ENCODE measurements around the gene DDR2.
A peak's percentile ranks its signal among the peaks of the same experiment; 100 is the strongest.

DDR2 gene

DNA sequence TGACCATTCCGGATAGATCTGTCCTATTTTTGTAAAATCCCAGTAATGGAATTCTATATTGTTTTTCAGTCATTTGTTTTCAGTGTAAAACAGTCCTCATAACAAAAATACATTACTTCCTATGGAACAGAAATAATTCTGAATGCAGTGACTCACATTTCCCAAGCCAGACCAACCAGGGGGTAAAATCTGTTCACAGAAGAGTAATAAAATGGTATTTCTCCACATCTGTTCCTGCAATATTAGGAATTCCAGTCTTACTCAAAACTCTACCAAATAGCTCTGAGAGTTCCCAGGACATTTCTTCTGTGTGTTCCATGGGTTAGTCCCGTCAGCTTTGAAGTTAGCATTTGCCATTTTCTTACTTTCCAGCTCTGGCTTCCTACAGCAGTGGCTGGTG lies 2.6 kb upstream of the DDR2 start:
- DNase-seq (ENCODE audit: low spot score) = no peak

DNA sequence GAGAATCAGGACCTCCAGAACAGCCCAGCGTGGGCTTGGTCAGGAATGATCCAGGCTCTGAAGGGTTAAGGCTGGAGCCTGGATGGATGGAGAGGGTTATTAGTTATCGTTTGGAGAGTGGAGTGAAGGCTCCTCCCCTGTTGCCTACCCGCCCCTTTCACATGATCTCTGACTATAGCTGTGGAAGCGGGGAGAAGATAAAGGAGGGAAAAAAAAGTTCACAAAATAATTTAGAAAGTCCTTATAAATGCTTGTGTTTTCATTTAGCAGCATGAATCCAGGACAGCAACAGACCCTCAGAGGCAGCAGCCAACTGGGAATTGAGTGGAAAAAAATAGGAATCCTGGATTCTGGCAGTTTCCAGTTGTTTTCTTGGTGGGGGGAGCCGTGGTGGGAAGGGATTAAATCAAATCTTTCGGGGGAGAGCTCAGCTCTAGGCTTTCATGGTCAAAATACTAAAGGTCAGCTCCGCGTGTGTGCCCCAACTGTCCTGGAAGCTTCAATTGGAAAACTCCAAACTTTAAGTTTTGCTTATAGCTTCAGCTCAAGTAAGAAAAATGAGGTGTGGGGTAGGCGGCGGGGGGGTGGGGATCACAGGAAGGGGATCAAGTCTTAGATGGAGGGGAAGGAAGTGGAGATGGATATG lies 595 bp upstream of the DDR2 start:
- DNase-seq (ENCODE audit: low spot score) = peak; percentile 86

DNA sequence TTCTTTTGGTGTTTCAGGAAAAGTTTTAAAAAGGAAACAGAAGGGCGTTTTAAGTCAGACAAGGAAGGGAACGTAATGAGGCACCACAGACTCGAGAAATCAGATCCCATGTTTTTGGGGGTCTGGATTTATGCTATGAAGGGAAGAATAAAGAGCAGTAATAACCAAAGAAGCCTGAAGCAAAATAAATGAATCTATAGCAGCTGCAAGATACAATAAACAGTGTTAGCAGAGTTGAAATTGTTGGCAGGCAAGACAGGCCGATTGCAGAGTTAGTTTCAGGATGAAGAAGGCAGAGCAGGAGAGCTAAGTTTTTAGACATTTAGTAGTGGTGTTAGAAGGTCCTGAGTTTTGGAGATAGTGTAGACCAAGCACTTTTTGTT lies 425 bp downstream of the DDR2 start:
- DNase-seq (ENCODE audit: low spot score) = no peak

DNA sequence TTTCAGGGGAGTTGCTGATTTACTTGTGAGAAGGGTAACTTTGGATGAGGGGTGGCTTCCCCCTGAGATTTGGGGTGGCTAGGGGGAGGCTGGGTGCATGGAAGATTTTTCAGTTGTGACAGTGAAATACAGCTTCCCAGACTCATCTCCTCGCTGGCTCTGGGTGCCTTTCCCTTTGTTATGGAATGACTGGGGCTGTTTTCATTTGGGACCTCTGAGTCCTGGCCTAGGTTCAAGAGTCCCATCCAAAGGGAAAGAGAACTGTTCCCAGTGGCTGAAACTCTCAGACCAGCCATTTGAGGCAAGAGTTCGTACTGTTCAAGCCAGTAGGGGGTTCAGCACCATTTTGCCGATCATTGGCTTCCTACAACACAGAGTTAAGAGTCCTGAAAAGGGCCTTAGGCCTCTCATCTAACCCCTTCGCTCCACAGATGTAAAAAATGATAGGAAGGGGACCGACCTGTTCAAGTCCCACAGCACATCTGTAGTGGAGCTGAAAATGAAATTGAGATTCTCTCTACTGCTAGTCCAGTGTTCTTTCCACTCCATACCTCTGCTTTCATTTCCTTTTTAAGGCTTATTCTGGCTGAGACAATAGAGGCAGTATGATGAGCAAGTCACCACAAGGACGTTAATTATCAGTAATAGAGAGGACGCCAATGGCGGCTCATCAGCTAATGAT lies 958 bp downstream of the DDR2 start:
- DNase-seq (ENCODE audit: low spot score) = peak; percentile 32

DNA sequence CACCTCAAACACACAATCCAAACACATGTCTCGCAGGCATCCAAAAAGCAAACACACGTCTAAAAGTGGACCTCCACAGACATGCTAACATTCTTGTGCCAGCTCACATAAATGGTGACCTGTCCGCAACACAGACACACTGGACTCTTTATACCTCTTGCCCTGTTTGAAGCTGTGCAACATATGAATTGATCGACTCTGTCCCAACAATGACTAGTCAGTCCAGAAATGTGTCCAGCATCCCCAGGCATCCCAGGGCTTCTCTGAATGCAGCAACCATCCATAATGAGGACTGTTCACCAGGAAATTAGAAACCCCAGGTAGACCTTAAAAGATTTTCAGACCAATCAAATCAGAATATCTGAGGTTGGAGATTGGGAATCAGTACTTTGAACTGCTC lies 3.2 kb downstream of the DDR2 start:
- no peak for DNase-seq (ENCODE audit: low spot score)

DNA sequence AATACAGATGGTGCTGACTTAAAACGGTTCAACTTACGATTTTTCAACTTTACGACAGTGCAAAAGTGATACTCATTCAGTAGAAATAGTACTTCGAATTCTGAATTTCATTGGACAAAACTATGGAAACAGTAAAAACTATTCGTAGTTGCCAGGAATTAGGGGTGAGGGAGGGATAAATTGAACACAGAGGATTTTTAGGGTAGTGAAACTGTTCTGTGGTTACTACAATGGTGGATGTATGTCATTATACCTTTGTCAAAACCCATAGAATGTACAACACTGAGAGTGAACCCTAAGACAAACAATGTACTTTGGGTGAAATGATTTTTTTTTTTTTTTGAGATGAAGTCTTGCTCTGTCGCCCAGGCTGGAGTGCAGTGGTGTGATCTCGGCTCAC lies 7.5 kb downstream of the DDR2 start:
- DNase-seq (ENCODE audit: low spot score) = no peak

DNA sequence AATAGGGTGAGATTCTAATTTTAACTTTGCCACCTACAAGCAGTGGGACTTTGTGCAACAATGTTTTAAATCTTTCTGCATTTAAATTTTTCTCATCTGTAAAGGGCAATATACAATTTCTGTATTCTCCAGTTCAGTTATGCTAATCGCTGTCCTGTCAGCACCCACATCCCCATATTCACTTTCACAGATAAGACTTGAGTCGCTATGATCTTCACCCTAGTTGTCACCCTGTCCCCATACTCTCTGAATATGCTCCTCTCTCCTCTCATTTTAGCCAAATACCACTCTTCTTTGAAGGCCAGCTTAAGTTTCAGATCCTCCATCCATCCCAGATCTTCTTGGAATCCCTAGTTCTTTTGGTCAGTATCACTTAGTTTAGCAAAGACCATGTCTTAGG lies 8.8 kb downstream of the DDR2 start:
- no peak for DNase-seq (ENCODE audit: low spot score)

DNA sequence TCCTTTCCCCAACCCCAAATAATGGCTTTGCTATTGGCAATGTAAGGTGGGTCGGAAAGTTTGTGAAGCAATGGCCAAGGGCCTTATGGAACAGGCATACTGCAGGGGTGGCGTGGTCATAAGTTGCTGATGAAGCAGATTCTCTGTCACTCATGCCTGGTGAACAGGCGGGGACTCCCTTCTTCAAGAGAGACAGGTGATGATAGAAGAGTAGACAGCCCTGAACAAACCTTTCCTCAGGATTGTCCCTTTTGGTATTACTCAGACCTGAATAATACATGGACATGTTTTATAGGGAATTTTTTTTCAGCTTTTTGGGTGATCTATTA lies 12.7 kb downstream of the DDR2 start:
- DNase-seq (ENCODE audit: low spot score) = no peak

DNA sequence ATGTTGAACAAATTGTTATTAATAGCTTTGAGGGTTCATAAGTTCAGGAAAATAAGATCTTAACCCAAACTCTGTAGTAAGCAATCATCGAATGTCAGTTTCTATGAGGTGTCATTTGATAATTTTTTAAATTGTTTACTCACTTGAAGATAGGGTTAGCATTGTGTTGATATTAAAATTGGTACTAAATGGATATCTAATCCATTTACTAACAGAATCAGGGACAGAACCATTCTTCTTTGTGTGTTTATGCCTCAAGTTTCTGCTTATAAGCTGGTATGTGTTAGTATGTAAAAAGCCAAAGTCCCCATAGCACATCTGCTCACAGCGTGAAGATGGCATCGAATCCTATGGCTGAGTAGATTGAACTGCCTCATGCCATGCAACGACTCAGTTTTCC lies 13.4 kb downstream of the DDR2 start:
- DNase-seq (ENCODE audit: low spot score) = no peak

DNA sequence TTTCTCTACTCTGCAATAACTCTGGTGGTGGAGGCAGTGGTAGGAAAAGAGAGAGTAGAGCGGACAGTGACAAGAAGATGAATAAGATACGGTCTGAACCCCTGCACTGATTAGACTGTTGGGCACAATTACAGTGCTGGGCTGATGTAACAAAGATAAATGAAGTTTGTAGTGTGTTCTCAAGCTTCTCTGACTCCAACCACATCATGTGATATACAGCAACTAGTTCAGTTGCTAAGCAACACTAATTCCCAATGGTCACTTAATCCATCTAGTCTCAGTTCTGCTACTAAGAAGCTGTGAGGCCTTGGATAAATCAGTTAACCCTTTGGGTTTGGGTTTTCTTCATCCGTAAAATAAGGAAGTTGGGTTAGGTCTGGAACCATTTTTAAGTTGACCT lies 17.3 kb downstream of the DDR2 start:
- DNase-seq (ENCODE audit: low spot score) = no peak

DNA sequence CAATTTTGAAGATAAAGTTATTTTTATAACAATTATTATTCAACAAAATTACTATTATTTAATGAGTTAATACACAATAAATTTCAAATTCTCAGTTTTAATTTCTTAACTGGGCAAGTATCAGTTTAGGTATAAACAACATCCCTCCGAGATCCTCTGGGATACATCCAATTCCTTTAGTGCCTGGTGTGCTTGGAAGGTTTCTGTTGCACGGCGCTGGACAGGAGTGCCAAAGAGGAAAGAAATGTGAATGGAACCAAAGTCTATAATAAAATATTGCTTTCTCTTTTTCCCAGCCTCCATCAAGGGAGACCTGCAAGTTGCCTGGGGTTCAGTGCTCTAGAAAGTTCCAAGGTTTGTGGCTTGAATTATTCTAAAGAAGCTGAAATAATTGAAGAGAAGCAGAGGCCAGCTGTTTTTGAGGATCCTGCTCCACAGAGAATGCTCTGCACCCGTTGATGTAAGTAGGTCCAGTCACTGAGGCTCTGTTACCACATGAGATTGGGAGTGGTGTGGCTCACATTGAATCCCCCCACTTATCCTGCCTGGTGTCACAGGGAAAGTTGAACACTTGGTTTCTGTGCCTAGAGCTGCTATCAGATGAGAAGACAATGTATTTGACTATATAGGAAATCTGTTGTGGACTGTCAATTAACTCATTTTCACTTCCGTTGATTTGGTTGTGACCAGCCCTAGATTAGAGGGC lies 22.8 kb downstream of the DDR2 start:
- DNase-seq (ENCODE audit: low spot score) = no peak

DNA sequence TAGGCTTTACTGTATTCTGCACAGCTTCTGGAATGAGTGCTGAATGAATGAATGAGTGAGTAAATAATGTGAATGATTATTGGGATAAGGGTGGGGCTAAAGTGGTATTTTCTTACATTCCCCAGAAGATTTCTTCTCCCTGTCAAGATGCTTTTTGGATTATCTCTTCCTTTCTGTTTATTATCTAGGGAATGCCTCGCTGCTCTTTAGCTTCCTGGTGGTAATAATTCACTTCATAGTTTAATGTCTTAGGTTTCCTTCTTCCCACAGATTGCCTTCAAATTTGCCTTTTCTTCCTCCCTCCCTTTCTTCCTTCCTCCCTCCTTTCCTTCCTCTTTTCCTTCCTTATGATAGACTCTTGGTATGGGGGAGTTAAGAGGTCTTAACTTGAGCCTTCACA lies 24.0 kb downstream of the DDR2 start:
- no peak for DNase-seq (ENCODE audit: low spot score)

DNA sequence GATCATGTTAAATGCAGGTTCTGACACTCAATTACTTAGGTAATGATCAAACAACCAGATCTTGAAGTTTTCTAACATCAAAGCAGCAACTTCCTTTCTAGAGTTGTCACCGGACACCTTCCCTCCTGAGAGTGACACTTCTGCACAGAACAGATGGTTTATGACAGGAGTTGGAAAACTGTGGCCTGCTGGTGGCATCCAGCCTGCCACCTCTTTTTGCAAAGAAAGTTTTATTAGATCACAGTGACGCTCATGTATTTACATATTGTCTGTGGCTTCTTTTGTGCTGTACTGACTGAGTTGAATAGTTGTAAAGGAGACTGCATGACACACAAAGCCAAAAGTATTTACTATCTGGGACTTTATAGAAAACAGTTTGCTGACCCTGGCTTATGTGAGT lies 28.3 kb downstream of the DDR2 start:
- no peak for DNase-seq (ENCODE audit: low spot score)

DNA sequence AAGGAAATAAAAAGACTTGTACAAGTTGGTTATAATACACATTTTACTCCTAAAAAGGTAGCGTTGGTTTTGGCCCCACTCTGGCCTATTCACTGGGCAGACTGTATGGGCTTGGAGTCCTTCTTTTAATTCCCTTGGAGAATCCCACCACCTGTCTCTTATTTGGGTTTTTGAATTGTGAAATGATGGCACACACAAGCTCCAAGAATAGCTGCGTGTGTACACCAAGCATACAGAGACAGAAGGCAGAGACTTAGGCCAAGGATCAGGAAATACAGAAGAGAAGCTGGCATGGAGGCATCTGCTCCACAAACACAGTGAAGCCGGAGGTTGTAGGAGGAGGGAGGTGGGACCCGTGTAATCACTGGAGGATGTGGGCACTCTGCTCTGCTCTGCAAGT lies 29.1 kb downstream of the DDR2 start:
- peak; percentile 25 for DNase-seq (ENCODE audit: low spot score)

DNA sequence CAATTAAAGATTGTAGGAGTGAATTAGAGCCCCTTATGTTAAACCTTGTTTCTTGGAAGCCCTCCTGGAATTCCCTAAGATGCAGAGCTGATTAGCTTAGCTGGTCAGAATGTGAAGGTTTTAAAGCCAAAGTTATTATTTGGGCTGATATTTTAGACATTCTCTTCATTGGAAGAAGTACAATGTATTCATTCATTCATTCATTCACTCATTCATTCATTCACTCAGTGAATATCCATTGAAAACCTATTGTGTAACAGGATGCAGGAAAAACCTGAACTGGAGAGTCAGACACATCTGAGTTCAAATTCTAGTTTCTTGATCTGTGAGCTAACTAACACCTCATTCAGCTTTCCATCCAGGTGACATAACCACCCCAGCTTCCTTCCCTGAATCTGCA lies 29.7 kb downstream of the DDR2 start:
- no peak for DNase-seq (ENCODE audit: low spot score)

DNA sequence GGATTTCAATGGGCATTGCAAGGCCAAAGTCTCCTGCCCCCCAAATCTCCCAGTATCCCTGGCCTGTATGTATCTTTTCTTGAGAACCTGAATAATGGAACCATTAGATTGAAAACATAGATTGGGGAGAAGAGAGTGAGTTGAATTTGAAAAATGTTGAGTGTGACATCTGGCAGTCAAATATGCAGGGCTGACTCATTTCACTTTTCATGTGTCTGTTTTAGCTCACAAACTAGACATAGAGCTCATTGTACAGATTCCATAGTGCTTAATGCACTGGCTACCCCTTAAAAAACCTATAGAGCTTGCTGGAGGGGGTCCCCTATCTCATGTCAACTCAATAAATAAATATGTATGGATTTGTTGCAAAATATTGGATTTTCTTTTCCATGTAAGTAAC lies 30.8 kb downstream of the DDR2 start:
- DNase-seq (ENCODE audit: low spot score) = no peak

DNA sequence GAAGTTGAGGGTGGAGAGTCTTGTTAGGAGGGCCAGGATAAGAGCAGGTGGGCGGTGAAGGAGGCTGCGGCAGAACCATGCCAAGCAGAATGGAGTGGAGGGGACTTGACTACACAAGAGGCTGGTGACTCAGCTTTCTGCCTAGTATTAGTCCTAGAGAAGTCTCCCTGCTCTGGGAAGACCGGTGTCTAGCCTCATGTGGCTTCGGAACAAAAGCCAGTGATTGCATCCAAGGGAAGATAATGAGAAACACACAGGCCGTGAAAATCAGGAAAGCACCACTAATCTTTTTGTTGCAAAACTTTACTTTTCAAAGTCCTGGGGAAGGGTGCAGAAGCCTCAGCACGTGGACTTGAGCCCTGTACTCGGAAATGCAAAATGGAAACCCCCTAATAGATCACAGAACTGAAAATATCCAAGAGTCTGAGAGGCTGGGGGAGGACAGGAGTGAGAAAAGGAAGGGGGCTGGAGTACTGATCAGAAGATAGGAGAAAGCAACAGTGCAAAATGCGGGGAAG lies 31.4 kb downstream of the DDR2 start:
- DNase-seq (ENCODE audit: low spot score) = no peak

DNA sequence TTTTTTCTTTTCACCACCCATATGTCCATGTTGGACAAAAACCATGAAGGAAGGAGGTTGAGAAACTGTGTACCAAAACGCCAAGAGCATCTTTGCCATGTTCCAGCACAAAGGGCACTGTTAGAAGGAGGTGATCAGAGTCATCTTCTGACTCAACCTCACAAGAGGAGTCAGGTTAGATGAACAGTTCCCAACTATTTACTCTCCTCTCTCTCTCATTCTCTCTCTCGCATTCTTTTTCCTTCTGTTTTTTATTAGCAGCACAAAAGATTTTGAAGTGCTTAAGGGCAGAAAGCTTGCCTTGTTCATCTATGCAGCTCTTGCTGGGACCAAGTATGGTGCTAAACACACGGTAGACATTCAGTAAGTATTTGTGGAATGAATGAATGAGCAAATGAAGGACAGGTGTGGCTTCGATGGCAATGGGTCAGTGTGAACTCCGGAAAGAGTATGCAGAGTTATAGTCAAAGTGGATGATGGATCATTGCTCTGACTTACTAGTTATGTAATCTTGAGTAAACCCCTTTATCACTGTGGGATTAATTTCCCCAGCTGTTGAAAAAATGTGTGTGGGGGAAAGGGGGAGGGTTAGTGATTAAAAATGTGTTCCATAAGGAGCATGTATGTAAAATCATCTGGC lies 33.9 kb downstream of the DDR2 start:
- no peak for DNase-seq (ENCODE audit: low spot score)

DNA sequence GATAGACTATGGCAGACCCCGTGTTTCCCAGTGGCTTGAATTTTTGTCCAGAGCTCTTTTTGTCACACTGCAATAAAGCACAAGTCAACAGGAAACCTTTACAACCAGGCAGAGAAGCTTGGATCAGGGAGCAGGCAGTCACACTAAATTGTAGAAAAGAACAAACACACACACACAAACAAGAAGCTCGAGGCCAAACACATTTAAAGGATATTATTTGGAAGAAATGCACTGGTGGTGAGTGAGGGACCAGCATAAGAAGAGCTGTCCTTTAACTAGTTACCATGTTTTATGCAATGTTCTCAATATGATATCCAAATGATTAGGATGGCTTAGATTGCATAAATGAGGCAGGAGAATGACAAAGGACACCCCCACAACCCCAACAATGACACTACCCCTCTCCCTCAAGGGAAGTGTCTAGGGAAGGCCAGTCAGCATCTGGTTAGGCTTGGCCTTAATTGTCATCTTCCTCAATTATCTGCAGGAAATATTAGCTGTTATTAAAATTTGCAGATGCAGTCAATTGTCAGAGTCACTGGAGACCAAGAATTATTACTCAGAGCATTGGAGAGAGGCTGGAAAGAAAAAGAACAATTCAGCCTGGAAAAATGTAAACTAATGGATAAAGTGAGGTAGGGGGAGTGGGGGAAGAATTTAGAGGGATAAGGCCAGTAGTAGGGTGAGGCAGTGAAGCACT lies 35.3 kb downstream of the DDR2 start:
- no peak for DNase-seq (ENCODE audit: low spot score)

DNA sequence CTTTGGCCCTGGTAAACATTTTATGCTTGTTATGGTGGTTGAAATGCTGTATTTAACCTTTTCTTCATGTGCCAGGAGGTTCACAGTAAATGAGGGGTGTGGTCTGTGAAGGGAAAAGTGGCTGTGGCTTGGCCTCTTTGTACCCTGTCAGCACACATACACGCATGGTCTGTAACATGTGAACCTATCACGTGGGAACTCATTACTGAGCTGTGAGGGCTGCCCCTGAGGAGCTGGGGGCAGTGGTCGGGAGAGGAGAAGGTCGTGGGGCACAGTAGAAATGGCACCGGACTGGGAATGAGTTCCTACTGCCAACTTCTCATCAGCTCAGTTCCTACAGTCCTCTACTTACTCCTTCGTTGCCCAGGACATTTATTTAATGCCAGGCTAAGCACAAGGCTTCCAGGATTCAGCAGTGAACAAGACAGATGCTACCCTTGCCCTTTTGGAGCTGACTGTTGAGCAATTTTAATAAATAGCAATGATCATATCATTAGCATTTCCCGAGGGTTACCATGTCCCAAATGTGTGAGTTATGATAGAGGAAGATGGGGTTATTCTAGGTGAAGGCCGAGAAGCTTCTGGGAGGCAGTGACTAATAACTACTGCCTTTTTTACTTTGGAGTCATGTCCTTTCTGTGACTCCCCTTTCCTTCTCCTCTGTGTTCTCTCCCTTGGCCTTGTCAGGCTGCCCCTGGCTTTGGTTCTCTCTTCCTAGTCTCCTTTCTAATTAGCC lies 38.8 kb downstream of the DDR2 start:
- DNase-seq (ENCODE audit: low spot score) = no peak

DNA sequence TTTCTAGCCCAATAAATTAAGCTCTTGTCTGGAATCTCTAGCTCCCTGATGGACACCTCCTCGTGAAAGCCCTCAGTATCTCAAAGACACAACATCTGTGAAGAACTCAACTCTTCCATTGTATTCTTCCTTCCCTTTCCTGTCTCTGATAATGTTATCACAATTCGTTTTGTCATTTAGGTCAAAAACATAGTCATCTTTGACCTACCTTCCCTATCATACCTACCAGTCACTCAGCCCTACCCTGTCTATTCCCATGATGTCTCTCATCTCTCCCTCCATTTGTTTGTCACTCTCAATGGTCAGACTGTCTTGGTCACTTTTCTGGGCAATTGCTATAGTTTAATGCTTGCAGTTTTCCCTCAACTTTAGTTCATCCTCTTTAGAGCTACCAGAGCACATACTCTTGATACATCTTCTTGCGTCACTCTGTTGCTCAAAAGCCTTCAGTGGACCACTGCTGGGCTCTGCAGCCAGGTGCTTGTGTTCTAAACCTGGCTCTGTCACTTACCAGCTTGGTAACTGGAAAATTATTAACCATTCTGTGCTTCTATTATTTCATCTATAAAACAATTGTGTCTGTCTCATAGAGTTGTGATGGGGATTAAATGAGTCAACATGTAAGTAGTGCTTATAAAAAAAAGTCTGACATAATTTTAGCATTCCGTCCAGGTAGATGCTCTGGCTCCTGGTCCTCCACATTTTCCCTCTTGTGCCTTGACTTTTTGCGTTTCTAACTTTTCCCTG lies 39.6 kb downstream of the DDR2 start:
- no peak for DNase-seq (ENCODE audit: low spot score)
